Measurements from ENCODE around the gene PUM1.

DNA sequence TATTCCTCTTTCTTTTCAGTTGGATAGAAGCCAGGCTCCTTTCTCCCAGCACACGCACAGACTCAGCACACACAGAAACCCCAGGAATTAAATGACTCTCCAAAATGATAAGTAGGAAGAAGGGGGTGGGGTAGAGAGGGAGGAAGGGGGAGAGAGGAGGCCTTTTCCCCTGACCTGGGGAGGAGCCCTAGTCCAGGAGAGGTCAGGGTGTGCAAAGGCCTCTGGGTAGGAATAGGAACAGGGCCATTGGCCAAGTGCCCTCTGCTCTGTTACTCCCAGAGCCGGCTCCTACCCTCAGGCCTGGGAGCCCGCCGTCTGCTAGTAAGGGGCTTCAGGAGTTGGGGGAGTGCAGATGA lies 35.6 kb upstream of the PUM1 start:
- TF ChIP-seq EZH2 (IDR thresholded peaks at IDR 0.05) = no peak
- TF ChIP-seq POLR2AphosphoS5 (IDR thresholded peaks at IDR 0.05; ENCODE audit: borderline replicate concordance, low read depth, low read length) = no peak

Data from SK-N-MC (cell line).